ENCODE measurements around the gene ECPAS. TPM values are rescaled to one million over a fixed set of nuclear protein-coding genes. Genes with fewer than 3 reads are reported as not detected.

The ECPAS gene
- total RNA-seq, 6 experiments from 2014 or later, result 36.8 to 52.8 (median 41.1) TPM

GRCh38 chr9:111399211-111399739, 84.9 kb downstream of the ECPAS start:
- H3K36me3 ChIP-seq, result peaks cover 0 to 55% (median 15%) of the 10 kb centered on the region in 4 donors
- 64% methylated on average over 2 of the region's 4 CpGs for WGBS (ENCODE audit: insufficient coverage, low coverage, low lambda C conversion rate, missing lambda C conversion rate)
- no peak for ATAC-seq

GRCh38 chr9:111393971-111394370, 90.2 kb downstream of the ECPAS start:
- WGBS (ENCODE audit: insufficient coverage, low coverage, low lambda C conversion rate, missing lambda C conversion rate), result 48% methylated on average over 1 of the region's 1 CpG
- Histone ChIP-seq H3K4me3 (no peak overlapping the region), H3K9me3 (no peaks in the 10 kb centered on the region), H3K36me3 (peaks cover 5 to 92% (median 32%) of the 10 kb centered on the region in 4 donors), H3K27me3 (no peaks in the 10 kb centered on the region), H3K4me1 (no peaks in the 10 kb centered on the region), H3K27ac (no peak overlapping the region)
- intact Hi-C loops (cut with DNase I), result no loop called here
- TF ChIP-seq POLR2A (IDR thresholded peaks at IDR 0.05), result no peak
- TF ChIP-seq, protein P1, sequence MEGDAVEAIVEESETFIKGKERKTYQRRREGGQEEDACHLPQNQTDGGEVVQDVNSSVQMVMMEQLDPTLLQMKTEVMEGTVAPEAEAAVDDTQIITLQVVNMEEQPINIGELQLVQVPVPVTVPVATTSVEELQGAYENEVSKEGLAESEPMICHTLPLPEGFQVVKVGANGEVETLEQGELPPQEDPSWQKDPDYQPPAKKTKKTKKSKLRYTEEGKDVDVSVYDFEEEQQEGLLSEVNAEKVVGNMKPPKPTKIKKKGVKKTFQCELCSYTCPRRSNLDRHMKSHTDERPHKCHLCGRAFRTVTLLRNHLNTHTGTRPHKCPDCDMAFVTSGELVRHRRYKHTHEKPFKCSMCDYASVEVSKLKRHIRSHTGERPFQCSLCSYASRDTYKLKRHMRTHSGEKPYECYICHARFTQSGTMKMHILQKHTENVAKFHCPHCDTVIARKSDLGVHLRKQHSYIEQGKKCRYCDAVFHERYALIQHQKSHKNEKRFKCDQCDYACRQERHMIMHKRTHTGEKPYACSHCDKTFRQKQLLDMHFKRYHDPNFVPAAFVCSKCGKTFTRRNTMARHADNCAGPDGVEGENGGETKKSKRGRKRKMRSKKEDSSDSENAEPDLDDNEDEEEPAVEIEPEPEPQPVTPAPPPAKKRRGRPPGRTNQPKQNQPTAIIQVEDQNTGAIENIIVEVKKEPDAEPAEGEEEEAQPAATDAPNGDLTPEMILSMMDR (IDR thresholded peaks at IDR 0.05), result no peak
- ATAC-seq (no peak), DNase-seq (no peak)

More at GRCh38 chr9:111399211-111399739, 84.9 kb downstream of the ECPAS start:
- no peak for DNase-seq
- no peaks in the 10 kb centered on the region for H3K27me3 ChIP-seq
- intact Hi-C loops (cut with DNase I), result no loop called here
- no peak overlapping the region for H3K4me3 ChIP-seq
- no peak overlapping the region for H3K27ac ChIP-seq
- H3K4me1 ChIP-seq, result no peaks in the 10 kb centered on the region
- H3K9me3 ChIP-seq, result no peaks in the 10 kb centered on the region
- TF ChIP-seq, protein P1 (IDR thresholded peaks at IDR 0.05), result no peak
- no peak for TF ChIP-seq POLR2A (IDR thresholded peaks at IDR 0.05)

- Histone ChIP-seq H3K4me3 (no peak overlapping the region), H3K27me3 (no peaks in the 10 kb centered on the region), H3K36me3 (peaks cover 5 to 93% (median 41%) of the 10 kb centered on the region in 4 donors), H3K27ac (no peak overlapping the region), H3K9me3 (no peaks in the 10 kb centered on the region), H3K4me1 (no peaks in the 10 kb centered on the region)
- 96% methylated on average over 4 of the region's 4 CpGs for WGBS (ENCODE audit: insufficient coverage, low coverage, low lambda C conversion rate, missing lambda C conversion rate)
- TF ChIP-seq, protein P1 (IDR thresholded peaks at IDR 0.05), result no peak
- no peak for TF ChIP-seq POLR2A (IDR thresholded peaks at IDR 0.05)
- intact Hi-C loops (cut with DNase I), result no loop called here
- DNase-seq (no peak), ATAC-seq (no peak)
Measured at GRCh38 chr9:111389406-111389805, 94.8 kb downstream of the ECPAS start.

GRCh38 chr9:111386386-111386785, 97.8 kb downstream of the ECPAS start:
- Histone ChIP-seq H3K4me1 (no peaks in the 10 kb centered on the region), H3K4me3 (no peak overlapping the region), H3K9me3 (no peaks in the 10 kb centered on the region), H3K27ac (no peak overlapping the region), H3K27me3 (no peaks in the 10 kb centered on the region), H3K36me3 (peaks cover 5 to 89% (median 36%) of the 10 kb centered on the region in 4 donors)
- no peak for ATAC-seq
- DNase-seq, result no peak
- TF ChIP-seq, protein P1 (IDR thresholded peaks at IDR 0.05), result no peak
- no peak for TF ChIP-seq POLR2A (IDR thresholded peaks at IDR 0.05)
- WGBS (ENCODE audit: insufficient coverage, low coverage, low lambda C conversion rate, missing lambda C conversion rate), result 87% methylated on average over 3 of the region's 3 CpGs
- intact Hi-C loops (cut with DNase I), result no loop called here
